ENCODE measurements around the gene FAAH2. TPM values are rescaled to one million over a fixed set of nuclear protein-coding genes. Genes with fewer than 3 reads are reported as not detected.

The FAAH2 gene
- total RNA-seq, 4 donors from 2014 or later = not detected

DNA sequence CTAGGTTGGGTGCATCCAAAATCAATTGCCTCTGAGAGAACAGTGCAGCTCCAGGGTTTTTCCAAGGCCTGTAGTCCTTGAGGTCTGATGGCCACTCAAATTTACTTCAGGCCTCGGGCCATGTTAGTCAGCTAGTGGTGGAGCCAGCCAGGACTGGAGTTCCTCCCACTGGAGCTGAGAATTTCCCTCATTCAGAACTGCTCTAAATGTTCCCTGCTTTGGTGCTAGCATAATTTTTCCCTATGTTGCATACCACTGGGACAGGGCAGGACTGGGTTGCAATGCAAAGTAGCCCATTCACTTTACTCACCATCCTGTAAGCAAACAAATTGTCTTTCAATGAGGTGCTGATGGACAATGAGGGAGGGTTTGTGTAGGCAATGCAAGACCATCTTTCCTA, 159.3 kb downstream of the FAAH2 start:
- Histone ChIP-seq H3K27me3 (no peaks in the 10 kb centered on the region), H3K36me3 (no peaks in the 10 kb centered on the region), H3K4me3 (no peak overlapping the region), H3K4me1 (no peaks in the 10 kb centered on the region), H3K9me3 (no peaks in the 10 kb centered on the region), H3K27ac (no peak overlapping the region)
- DNase-seq (no peak), ATAC-seq (no peak)
- intact Hi-C loops (cut with DNase I; ENCODE audit: low total_unique reads) = no loop called here
- in situ Hi-C loops (cut with MboI; ENCODE audit: low sequenced_read_pairs in 4 of 4) = no loop called here
- TF ChIP-seq POLR2A (IDR thresholded peaks at IDR 0.05) = no peak
- TF ChIP-seq, protein P1, sequence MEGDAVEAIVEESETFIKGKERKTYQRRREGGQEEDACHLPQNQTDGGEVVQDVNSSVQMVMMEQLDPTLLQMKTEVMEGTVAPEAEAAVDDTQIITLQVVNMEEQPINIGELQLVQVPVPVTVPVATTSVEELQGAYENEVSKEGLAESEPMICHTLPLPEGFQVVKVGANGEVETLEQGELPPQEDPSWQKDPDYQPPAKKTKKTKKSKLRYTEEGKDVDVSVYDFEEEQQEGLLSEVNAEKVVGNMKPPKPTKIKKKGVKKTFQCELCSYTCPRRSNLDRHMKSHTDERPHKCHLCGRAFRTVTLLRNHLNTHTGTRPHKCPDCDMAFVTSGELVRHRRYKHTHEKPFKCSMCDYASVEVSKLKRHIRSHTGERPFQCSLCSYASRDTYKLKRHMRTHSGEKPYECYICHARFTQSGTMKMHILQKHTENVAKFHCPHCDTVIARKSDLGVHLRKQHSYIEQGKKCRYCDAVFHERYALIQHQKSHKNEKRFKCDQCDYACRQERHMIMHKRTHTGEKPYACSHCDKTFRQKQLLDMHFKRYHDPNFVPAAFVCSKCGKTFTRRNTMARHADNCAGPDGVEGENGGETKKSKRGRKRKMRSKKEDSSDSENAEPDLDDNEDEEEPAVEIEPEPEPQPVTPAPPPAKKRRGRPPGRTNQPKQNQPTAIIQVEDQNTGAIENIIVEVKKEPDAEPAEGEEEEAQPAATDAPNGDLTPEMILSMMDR (IDR thresholded peaks at IDR 0.05 in 4 of 5, conservative IDR thresholded peaks at IDR 0.05 in 1 of 5) = no peak

DNA sequence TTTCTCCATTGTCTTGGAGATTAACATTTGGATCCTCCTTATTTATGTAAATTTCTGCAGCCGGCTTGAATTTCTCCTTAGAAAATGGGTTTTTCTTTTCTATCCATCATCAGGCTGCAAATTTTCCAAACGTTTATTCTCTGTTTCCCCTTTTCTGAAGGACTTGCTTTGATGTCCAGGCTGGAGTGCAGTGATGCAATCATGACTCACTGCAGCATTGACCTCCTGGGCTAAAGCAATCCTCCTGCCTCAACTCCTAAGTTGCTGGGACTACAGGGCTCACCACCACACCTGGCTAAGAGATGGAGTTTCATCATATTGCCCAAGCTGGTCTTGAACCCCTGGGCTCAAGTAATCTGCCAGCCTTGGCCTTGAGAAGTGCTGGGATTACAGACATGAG, 161.3 kb downstream of the FAAH2 start:
- ATAC-seq (no peak), DNase-seq (no peak)
- TF ChIP-seq, protein P1 (IDR thresholded peaks at IDR 0.05 in 4 of 5, conservative IDR thresholded peaks at IDR 0.05 in 1 of 5) = no peak
- TF ChIP-seq POLR2A (IDR thresholded peaks at IDR 0.05) = no peak
- no peaks in the 10 kb centered on the region for H3K27me3 ChIP-seq
- no peaks in the 10 kb centered on the region for H3K9me3 ChIP-seq
- H3K36me3 ChIP-seq = no peaks in the 10 kb centered on the region
- H3K4me1 ChIP-seq = no peaks in the 10 kb centered on the region
- no peak overlapping the region for H3K27ac ChIP-seq
- H3K4me3 ChIP-seq = no peak overlapping the region
- intact Hi-C loops (cut with DNase I; ENCODE audit: low total_unique reads) (no loop called here), in situ Hi-C loops (cut with MboI; ENCODE audit: low sequenced_read_pairs in 4 of 4) (no loop called here)

DNA sequence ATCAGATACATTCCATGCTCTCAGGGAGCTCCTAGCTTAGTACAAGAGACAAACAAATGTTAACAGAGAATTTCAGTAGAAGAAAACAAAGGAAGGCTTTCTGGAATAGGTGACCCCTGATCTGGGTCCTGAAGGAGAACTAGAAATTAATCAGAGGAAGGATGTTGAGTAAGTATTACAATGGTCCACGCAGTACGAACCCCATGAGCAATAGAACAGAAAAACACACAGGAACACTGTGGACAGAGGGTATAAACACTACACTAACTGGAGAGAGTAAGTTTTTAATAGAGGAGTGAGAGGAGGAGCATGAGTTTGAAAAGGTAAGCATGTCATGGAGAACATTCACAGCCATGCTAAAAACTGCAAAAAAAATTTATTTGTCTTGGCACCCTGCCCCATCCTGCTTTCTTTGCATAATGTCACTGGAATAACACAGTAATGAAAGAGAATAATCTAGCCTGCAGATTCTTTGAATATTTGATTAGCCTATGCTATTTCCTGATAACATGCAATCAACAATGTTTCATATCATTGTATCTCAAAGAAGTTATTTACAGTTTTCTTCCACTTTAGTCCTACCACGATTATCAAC, 165.0 kb downstream of the FAAH2 start:
- no peaks in the 10 kb centered on the region for H3K36me3 ChIP-seq
- no peak for TF ChIP-seq POLR2A (IDR thresholded peaks at IDR 0.05)
- TF ChIP-seq, protein P1 (IDR thresholded peaks at IDR 0.05 in 4 of 5, conservative IDR thresholded peaks at IDR 0.05 in 1 of 5) = no peak
- intact Hi-C loops (cut with DNase I; ENCODE audit: low total_unique reads) (loop anchor here (10.0 kb wide), 1 partner anchor 687 kb away; no protein-coding TSS in a partner anchor), in situ Hi-C loops (cut with MboI; ENCODE audit: low sequenced_read_pairs in 4 of 4) (no loop called here)
- no peaks in the 10 kb centered on the region for H3K4me1 ChIP-seq
- H3K27ac ChIP-seq = no peak overlapping the region
- DNase-seq (no peak), ATAC-seq (no peak)
- peaks cover 0 to 4% (median 0%) of the 10 kb centered on the region in 3 donors for H3K27me3 ChIP-seq
- H3K4me3 ChIP-seq = no peak overlapping the region
- no peaks in the 10 kb centered on the region for H3K9me3 ChIP-seq

DNA sequence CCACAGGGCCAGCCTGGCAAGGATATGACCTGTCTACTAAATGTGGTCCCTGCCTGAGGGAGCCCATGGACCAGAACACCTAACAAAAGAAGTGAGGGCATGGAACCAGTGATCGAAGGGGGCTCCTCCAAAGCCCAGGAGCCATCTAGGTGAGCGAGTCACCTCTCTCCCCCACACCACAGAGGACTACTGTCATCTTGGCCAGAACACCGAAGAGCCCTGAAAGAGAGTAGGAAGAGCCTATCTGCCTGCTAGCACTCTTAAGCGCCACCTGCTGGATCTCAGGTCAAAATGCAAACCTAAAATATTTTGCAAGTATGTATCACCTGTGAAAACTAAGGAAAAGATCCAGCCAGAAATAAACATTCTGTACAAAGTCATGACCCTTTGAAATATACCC, 167.4 kb downstream of the FAAH2 start:
- in situ Hi-C loops (cut with MboI; ENCODE audit: low sequenced_read_pairs in 4 of 4) = no loop called here
- TF ChIP-seq, protein P1 (IDR thresholded peaks at IDR 0.05 in 4 of 5, conservative IDR thresholded peaks at IDR 0.05 in 1 of 5) = peak in 3 of 5 experiments; percentile 18 to 36 (median 33)
- no peak for TF ChIP-seq POLR2A (IDR thresholded peaks at IDR 0.05)
- H3K27me3 ChIP-seq = peaks cover 0 to 4% (median 0%) of the 10 kb centered on the region in 3 donors
- ATAC-seq = no peak
- no peak overlapping the region for H3K4me3 ChIP-seq
- DNase-seq = no peak
- no peaks in the 10 kb centered on the region for H3K9me3 ChIP-seq
- no peaks in the 10 kb centered on the region for H3K36me3 ChIP-seq
- no peaks in the 10 kb centered on the region for H3K4me1 ChIP-seq
- intact Hi-C loops (cut with DNase I; ENCODE audit: low total_unique reads) = loop anchor here (10.0 kb wide), 1 partner anchor 689 kb away; no protein-coding TSS in a partner anchor
- H3K27ac ChIP-seq = no peak overlapping the region

DNA sequence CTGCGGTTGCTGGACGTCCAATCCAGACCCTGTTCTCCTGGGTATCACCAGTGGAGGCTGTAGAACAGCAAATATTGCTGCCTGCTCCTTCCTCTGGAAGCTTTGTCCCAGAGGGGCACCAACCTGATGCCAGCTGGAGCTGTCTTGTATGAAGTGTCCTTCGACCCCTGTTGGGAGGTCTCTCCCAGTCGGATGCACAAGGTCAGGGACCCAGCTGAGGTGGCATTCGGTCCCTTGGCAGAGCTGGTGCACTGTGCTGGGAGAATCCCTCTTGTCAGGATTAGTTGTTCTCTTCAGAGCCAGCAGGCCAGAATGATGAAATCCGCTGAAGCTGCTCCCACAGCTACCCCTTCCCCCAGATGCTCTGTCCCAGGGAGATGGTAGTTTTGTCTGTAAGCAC, 195.0 kb downstream of the FAAH2 start:
- Histone ChIP-seq H3K36me3 (no peaks in the 10 kb centered on the region), H3K27ac (no peak overlapping the region), H3K4me3 (no peak overlapping the region), H3K4me1 (no peaks in the 10 kb centered on the region), H3K27me3 (no peaks in the 10 kb centered on the region), H3K9me3 (no peaks in the 10 kb centered on the region)
- DNase-seq = no peak
- intact Hi-C loops (cut with DNase I; ENCODE audit: low total_unique reads) = no loop called here
- in situ Hi-C loops (cut with MboI; ENCODE audit: low sequenced_read_pairs in 4 of 4) = no loop called here
- no peak for ATAC-seq
- no peak for TF ChIP-seq POLR2A (IDR thresholded peaks at IDR 0.05)
- TF ChIP-seq, protein P1 (IDR thresholded peaks at IDR 0.05 in 4 of 5, conservative IDR thresholded peaks at IDR 0.05 in 1 of 5) = no peak
